ENCODE results near the gene GSTT2B.

DNA sequence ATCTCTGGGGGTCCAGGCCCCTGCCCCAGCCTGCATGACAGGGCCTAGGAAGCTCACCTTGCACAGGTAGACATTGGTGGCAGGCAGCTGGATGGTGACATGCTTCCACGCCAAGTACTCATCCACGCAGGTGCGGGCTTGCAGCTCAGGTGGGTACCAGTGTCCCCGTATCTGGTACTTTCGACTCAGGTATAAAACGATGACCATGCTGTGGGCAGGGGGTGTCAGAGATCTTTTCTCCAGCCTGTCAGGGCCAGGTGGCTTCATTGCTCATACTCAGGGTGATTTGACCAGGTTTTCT lies 45.9 kb upstream of the GSTT2B start:
- TF ChIP-seq, protein P1, sequence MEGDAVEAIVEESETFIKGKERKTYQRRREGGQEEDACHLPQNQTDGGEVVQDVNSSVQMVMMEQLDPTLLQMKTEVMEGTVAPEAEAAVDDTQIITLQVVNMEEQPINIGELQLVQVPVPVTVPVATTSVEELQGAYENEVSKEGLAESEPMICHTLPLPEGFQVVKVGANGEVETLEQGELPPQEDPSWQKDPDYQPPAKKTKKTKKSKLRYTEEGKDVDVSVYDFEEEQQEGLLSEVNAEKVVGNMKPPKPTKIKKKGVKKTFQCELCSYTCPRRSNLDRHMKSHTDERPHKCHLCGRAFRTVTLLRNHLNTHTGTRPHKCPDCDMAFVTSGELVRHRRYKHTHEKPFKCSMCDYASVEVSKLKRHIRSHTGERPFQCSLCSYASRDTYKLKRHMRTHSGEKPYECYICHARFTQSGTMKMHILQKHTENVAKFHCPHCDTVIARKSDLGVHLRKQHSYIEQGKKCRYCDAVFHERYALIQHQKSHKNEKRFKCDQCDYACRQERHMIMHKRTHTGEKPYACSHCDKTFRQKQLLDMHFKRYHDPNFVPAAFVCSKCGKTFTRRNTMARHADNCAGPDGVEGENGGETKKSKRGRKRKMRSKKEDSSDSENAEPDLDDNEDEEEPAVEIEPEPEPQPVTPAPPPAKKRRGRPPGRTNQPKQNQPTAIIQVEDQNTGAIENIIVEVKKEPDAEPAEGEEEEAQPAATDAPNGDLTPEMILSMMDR (IDR thresholded peaks at IDR 0.05; ENCODE audit: poor library complexity), result no peak
- no peak for TF ChIP-seq EZH2 (IDR thresholded peaks at IDR 0.05; ENCODE audit: borderline replicate concordance)
- no peak for TF ChIP-seq EZH2phosphoT487 (IDR thresholded peaks at IDR 0.05; ENCODE audit: low read depth, severe bottlenecking, unreplicated experiment)

All from hepatocyte (in vitro differentiated cells).